GM19397 (cell line): ENCODE results near the gene RNF13.

Experiments
- ATAC-seq: cut with Tn5 transposase; IDR thresholded peaks from one replicate; pipeline ENCODE4 v1.9.1; 2021; ENCODE audit warnings: mild to moderate bottlenecking, moderate library complexity; ENCODE audit not compliant: unreplicated experiment

The RNF13 gene, protein sequence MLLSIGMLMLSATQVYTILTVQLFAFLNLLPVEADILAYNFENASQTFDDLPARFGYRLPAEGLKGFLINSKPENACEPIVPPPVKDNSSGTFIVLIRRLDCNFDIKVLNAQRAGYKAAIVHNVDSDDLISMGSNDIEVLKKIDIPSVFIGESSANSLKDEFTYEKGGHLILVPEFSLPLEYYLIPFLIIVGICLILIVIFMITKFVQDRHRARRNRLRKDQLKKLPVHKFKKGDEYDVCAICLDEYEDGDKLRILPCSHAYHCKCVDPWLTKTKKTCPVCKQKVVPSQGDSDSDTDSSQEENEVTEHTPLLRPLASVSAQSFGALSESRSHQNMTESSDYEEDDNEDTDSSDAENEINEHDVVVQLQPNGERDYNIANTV

DNA sequence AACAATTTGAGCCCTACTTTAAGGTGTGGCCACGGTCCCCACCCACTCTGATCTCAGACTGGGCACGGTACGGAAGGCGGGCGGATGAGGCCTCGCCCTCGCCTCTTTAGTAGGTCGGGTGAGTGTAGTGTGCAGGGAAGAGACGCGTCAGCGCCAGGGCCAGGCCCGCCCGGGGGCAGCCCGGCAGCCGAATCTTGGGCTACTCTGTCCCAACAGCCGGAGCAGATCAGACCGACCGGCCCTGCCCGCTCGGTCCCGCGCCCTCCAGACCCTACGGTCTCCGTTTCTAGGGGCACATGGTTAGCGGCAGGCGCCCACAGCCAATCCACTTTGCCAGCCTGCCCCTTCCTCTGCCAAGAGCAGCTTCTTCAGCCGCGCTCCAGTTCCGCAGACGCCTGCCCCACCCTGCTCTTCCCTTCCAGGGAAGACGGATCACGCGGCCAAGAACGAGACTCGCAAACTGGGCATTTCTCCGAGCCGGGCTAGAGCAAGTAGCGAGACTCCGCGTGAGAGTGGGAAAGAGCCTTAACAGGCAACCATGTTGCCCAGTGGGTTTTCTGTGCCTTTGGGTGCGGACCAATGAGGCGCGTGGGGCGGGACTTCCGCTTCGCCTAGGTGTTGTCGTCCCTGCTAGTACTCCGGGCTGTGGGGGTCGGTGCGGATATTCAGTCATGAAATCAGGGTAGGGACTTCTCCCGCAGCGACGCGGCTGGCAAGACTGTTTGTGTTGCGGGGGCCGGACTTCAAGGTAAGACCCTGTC, at the start of gene RNF13:
TSS of gene RNF13 (plus strand) at position 610 of the 761 bp plus-strand sequence. CDS start 32,812 bp downstream, outside the sequence.
- ATAC-seq, result peak; percentile 93

DNA sequence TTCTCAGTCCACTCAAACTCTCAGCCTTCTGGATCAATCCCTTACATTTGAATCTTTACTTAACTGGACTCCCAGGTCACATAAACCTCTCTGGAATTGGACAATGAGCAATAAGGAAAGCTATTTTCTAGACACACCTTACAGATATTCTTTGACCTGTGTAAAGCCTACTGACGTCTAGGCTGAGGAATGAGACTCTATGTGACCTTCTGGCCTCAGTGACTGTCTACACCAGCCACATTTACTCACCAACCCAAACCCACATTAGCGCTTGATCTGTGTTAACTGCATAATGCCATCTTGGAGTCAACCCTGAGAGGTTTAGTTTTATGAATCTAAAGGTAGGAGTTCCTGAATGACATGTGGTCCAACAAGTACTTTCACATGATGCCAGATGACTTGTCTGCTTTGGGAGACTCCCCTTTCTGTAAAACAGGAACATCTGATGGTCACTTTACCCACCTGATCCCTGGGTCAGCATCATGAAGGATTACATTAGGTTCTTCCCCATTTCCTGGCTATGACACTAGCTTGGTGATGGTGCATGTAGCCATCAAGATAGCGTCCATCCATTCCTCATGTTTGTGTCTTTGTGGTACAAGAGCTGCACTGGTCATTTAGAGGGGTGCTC, 49.3 kb upstream of the RNF13 start:
- ATAC-seq, result no peak

DNA sequence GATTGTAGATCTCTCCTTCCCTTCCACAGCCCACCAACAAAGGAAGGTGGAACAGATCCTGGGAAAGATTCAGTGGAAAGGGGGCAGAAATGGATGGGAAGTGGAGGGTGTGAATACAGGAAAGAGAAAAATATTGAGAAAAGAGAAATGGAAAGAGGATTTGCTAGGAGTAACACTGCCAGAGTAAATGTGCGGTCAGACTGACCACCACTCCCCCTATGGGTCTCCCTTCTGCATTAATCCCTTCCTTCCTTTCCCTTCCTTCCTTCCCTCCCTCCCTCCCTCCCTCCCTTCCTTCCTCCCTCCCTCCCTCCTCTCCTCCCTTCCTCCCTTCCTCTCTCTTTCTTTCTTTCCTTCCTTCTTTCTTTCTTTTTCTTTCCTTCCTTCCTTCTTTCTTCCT, 48.7 kb upstream of the RNF13 start:
- no peak for ATAC-seq

DNA sequence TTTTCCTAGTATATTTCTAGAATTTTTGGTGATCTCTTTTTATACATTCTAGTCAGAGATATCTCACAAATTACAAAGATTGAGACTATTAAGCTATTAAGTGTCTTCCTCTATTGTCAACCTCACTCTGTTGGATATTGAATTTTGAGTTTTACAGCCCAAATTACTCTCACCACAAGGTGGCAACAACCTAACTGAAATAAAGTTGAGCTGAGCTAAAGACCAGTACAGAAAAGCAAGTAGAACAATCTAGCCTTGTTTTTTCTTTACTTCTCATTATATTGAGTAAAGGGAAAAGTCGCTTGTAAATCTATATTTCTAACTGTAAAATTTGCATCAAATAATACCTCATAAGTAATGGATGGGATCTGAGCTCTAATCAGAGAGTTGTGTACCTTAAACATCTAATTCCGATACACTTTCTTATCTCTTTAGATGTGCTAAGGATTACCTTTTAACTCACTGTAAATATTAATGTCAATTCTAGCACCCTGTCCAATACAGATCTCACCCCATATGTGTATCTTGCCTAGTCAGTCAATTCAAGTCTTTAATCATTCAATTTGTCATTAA, 47.2 kb upstream of the RNF13 start:
- no peak for ATAC-seq

DNA sequence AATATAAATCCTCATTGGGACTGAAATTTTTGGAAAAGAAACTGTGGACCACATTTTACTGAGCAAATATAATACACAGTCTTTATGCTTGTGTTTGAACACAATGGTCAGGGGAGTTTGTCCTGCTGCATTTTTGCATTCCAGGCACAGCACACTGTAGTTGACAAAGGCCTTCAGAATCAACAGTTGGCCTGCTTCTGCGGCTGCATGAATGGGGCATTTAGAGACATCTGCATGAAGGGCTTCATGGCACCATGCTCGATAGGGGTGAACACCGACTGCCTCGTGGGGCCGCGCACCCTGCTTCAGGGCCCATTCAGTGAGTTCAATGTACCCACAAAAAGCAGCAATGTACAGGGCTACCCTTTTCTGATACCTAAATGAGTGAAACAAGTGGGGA, 45.3 kb upstream of the RNF13 start:
- ATAC-seq, result no peak

DNA sequence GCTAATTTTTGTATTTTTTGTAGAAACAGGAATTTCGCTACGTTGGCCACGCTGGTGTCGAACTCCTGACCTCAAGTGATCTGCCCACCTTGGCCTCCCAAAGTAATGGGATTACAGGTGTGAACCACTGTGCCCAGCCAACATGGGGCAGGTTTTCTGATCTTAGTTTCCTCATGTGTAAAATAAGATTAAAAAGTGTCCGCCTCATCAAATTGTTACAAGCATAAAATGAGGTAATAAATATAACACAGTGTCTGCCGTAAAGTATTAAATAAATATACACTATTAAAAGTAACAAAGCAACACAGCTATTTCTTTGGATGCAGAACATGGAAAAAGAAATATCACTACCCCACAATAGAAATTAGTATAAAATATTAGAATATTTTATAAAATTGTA, 44.3 kb upstream of the RNF13 start:
- no peak for ATAC-seq

DNA sequence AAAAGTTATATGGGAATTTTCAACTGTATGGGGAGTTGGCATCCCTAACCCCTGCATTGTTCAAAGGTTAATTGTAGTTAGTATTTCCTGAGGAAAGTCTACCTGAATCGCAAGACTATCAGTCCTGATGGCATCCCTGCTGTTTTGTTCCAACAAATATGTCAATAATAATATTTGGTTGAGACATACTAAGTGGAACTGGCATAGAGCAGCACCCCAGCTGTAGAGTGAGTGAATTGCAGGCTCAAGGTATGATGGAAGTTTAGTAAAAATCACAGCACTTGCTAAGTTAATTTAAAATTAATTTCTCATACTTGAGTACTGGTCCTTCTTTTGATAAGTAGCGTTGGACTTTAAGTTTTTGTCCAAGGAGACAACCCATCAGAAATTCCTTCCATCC, 42.8 kb upstream of the RNF13 start:
- ATAC-seq, result no peak

DNA sequence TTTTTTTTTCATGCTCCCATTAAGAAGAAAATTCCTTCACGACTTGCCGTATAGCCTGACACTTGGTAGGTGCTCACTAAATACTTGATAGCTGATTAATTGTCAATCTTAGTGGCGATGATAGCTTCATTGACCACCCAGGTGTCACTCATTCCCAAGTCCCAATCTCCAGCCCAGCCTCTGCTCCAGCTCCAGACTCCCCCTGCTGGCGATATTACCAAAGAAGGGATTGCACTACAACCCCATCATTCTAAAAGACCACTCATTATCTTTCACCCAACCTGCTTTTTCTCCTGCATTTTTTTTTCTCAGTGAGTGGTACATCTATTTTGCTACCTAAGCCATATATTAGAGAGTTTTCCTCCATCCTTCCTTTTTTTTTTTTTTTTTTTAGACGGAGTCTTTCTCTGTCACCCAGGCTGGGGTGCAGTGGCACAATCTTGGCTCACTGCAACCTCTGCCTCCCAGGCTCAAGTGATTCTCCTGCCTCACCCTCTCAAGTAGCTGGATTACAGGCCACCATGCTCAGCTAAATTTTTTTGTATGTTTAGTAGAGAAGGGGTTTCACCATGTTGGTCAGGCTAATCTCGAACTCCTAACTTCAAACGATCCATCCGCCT, 41.3 kb upstream of the RNF13 start:
- ATAC-seq, result no peak

DNA sequence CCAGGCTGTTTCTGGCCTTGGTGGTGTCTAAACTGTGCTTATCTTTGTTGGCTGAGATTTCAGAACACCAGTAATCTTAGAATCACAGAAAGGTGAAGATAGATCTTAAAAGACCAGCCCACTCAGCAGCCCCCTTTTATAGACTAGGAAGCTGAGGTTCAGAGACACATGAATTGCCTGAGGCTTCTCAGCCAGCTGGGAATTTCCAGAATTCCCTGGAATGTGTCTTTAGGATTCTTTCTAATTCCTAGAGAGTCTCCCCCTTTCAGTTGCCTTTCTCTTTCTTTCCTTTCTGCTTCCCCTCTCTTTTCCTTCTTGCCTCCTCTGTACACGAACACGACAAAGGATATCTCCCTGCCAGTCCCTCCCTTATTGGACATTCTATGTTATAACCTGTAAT, 40.2 kb upstream of the RNF13 start:
- ATAC-seq, result no peak

DNA sequence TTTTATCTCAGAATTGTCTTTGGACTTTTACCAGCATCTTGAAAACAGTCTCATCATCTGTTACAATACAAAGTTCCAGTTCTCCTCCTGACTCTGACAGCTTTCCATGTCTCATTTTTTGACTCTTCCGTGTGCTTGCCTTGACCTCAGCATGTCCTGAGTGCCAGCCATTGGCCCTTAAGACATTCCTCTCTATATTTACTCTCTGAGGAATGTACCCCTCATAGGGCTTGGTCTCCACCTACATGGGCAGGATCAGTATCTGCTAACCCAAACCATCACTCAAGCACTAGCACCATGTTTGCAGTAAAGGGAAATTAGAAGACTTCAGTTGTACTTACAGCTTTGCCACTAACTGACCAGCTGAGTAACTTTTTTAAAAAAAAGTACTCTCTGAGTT, 36.8 kb upstream of the RNF13 start:
- no peak for ATAC-seq

DNA sequence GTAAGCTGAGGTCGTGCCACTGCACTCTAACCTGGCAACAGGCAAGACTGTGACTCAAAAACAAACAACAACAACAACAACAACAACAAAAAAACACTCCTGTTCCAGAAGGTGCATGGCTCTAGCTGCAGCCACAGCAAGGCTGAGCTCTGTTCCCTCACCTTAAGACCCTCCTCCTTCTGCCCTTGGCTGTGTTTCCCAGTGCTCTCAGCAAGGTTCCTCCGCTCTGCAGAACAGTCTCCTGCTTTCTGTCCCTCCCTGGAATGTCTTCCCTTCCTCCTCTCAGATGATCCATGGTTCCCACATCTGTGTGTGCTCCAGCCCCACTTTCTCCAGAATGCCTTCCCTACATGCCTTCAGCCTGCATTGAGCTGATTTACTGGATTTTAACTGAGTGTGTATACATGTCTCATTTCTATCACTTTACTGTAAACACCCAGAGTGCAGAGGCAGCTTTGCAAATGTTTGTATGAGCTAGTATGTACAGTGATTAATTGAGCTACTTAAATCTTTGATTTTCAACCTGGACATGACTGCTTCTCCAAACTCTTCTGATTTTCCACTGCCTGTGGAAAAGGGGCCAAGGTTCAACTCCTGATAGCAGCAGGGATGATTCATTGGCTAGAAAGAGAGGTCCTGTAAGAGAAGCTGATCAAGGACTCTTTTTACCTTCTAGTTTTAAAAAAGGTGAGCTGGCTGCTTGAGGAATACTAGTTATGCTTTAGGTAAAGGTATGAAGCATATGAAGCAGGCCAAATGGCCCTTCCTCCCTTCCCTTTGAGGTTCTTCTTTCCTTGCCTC, 35.4 kb upstream of the RNF13 start:
- no peak for ATAC-seq

DNA sequence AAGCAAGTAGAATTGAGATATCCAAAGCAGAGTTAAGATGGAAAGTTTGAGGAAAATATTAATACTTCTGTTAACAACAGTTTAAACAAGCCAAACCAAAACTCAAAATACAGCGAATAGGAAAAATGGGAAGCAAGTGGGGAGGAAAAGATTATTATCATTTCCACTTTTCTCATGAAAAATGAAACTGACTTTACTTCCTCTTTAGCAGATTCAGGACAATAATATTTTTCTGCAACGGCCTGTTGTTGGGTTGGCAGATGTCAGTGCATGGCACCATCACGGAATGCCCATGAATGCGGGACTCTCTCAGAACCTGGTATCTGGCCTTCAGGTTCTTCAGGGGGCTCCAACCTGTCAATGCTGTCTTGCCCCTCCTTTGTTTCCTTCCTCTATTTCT, 31.8 kb upstream of the RNF13 start:
- no peak for ATAC-seq

DNA sequence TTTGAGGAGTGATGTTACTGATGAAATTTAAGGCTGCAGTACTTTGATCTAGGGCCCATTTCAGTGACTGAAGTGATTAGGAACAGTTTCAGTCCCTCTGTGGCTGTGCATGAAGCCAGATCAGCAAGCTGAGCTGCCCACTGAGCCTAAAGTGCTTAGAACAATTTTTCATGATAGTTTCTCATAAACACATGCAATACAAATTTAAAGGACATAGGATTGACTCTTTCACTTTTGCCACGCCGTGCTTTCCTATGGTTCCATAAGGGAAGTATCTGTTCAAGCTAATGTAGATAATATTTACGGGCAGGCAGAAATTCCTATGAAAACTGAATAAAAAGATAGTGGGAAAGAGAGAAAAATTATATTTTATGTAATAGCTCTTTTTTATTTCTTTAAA, 31.3 kb upstream of the RNF13 start:
- ATAC-seq, result no peak

DNA sequence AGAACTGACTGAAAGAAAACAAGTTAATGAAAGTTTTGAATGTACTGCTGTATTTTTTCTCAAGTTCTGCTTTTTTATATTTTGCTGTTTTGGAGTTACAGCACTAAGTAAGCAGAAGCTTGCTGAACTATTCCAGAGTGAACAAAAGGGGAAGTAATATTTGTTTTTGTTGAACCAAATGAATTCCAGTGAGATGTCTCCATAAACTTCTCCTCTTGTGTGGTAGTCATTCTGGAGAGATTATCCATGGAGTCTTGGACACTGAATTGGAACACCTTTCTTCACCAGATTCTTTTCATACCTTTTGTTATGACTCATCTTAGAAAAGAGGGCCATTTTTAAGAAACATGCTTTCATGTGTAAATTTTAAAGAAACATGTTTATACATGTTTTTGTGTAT, 29.4 kb upstream of the RNF13 start:
- ATAC-seq, result no peak

DNA sequence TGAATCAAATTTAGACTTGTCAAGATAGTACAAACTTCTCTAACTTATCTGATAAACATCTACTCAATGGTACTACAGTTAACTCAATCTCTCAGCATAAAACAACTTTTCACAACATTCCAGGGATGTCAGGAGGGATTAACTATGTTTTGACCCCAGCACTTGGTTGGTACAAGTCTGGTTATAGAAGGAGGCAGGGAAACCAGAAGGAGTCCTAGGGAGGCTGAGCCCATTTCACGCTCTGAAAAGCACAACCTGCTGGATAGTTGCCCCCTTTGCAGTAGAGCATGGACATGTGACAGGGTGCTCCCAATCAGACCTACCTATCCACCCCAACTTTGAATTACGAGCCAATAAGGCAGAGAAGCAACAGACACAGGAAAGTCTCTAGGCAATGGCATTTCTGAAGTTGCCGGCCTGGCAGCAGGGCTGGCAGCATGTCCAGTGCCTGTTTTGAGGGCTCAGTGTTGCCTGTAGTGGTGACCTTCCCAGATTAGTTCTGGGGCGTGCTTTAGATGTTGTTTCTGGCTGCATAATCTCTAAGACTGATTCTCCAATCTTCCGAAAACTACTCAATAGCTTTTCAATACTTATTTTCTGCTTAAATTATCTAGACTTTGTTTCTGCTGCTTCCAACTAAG, 28.8 kb upstream of the RNF13 start:
- no peak for ATAC-seq

DNA sequence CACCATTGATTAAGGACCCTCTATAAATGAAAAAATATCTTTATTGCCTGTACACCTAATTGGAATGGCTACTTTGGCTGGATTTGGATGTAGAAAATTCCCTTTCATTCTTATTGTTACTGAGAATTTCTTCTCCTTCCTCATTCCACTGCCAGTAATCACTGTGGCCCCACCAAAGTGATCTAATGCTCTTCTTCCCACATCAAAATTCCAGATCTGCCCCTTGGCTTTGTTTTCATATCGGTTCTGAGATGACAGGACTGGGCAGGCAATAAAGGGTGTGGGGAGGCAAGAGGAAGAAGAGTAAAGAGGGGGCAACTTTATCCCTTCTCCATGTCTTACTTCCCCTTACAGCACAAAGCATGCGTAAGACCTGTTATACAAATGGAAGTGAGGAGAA, 22.7 kb upstream of the RNF13 start:
- ATAC-seq, result no peak

DNA sequence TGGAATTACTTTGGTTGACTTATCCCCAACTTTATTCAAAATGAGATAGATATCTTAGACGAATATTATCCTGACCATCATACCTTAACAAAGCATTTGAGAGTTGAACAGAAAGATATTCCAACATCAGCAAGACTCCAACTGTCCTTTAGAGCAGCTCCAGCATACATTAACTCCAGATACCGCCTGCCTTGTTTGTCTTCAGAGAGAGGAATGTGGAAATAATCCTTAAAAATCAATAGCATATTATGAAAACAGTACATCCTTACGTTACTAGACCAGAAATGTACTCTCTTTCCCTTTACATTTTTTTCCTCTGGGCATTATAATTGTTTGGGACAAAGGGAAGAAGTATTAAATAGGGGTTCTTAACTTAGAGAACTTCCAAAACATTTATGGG, 22.3 kb upstream of the RNF13 start:
- ATAC-seq, result no peak

DNA sequence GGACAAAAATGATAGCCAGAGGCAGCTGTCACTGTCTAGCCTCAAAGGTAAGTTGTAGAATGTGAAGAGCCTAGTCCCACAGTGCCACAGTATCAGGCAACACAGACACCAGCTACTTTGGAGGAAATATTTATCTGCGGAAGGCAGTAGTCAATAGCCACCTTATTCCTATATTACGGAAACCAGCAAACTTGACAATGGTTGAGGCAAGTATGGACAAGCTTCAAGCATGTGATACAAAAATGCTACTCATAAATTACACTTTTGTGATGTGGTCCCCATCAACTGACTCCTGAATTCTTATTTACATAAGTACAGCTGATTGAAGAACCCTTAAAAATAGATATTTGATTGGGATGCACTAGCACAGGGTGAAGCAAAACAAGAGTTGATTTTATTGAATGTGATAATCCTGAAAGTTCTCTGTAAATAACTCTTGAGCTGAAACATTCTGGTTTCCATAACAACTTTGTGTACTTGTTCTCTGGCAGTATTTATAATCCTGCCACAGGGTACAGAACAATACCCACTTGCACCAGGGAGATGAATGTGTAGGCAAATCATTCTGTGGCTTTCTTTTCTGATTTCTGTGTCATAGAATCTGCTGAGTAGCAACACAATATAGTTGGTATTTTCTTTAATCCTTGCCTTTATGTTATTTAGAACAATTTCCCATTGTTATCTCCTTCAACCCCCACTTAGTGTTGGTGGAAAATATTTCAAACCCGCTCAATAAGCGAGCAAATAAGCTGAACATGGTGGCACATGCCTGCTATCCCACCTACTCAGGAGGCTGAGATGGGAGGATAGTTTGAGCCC, 20.4 kb upstream of the RNF13 start, which contains the start of gene ANKUB1:
TSS of gene ANKUB1 (minus strand) at position 103 of the 819 bp plus-strand sequence. CDS start 188 bp downstream, outside the sequence.
- no peak for ATAC-seq

DNA sequence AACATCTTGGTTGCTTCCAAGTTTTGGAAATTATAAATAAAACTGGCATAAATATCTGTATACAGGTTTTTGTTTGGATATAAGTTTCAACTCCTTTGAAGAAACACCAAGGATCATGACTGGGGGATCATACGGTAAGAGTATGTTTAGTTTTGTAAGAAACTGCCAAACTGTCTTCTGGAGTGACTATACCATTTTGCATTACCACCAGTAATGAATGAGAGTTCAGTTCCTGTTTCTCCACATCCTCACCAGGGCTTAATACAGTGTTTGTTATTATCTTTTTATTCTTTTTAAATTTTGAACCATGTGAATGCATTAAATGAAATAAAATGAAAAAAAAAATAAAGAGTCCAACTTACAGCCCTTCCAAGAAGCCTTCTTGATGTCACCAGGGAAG, 17.0 kb upstream of the RNF13 start:
- ATAC-seq, result no peak
